GM19455 (cell line): ENCODE results near the gene SRGAP2B.
"Not testable (repeated sequence)": the region's sequence is repeated elsewhere in the genome, so short reads cannot be mapped to it uniquely, and the experiment has no call there.

ENCODE experiments used
- ATAC-seq: cut with Tn5 transposase; IDR thresholded peaks from one replicate; pipeline ENCODE4 v1.9.1; 2021; ENCODE audit not compliant: unreplicated experiment

SRGAP2B gene

DNA sequence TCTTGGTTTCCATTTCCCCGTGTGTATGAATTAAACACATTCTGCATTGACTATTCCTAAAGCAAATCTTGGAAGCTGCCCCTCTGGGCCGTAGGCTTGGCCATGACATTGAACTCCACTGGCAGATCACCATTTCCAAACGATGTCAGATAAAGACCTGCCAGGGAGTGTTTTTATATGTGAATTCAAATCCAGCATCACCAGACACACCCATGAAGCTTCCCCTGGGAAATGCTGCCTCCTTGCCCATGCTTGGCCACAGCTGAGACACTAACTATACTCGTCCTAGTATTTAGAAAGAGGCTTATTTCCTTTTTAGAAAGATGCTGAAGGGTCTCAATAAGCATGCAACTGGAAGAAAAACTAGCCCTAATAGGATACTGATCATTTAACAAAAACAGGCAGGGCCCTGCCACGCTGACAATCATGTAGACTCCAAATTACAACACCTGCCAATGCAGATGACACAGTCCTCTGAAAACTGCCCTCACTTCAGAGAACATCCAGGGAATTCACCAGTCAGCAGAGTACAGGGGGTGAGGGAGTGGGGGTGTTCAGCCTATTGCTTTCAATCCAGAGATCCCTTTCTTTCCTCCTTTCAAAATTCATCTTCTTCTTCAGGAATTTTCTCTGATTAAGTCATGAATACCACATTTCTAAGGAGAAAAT, 94.9 kb downstream of the SRGAP2B start:
- not testable (repeated sequence) for ATAC-seq

DNA sequence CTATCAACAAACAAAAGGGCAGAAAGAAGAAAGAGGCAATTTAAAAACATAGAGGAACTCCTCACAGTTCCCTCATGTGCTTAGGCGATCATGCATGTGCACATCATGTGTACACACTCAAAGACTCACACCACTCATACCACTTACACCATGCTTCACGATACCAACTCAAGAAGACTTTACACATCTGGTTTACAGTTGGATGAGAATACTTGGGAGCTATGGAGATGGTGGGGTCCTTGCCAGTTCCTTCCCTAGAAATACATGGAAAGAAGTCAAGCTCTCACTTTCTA, 96.2 kb downstream of the SRGAP2B start:
- not testable (repeated sequence) for ATAC-seq

DNA sequence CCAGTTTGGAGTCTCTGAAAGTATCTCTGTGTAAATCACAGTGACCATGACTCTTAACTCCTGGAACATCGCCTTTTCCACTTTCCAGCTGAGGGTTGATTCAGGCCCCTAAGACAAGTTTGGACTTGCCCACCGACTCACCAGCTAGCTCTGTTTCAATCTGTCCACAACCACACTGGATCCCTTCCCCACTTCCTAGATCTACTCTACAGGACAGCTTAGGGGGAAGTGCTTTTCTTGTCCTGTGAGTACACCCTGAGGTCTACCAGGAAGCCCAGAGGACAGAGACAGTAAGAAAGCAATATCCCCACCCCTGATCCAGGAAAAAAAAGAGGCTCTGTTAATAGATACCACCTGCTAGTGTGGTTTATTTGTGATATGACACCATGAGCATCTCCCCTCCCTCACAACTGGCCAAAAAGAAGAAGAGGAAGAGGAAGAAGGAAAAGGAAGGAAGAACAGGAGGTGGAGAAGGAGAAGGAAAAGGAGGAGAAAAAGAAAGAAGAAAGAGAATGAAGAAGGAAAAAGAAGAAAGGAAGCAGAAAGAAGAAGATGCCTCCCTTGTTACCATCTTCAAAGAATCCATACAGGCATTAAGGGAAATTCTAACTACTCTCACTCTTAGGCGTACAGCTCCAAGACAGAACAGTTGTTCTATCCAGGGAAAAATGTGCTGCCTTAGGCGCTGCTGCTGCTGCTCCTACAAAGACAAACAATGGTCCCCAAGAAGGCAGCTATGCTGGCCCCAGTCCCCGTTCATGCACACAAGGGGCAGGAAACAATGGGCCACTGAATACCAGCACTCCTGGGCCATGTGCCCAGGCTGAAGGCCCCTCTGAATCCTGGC, 96.8 kb downstream of the SRGAP2B start:
- not testable (repeated sequence) for ATAC-seq

DNA sequence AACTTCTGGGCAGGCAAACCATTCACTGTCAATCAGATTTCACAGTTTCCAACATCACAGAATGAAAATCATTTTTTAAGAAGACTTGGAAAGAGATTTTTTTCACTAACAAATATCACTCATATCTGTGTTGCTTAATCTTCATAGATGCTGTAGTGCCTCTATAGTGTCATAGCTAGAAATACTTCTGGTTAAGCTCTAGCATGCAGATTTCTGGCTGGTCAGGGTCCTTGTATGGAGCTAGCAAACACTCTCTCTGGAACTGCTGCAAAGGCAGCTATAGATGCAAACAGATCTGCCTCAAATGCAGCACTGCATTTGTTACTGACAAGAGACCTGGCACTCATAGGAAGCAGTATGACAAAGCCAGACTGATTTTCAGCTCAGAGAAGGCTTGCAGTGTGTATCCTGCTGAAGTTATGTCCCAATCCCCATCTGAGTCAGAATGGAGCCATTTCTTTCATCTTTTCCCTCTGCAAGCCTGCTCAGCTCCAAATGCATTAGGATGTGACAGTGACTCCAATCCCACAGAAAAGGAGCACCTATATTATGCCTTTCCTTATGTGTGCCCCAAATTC, 99.2 kb downstream of the SRGAP2B start:
- ATAC-seq = not testable (repeated sequence)

DNA sequence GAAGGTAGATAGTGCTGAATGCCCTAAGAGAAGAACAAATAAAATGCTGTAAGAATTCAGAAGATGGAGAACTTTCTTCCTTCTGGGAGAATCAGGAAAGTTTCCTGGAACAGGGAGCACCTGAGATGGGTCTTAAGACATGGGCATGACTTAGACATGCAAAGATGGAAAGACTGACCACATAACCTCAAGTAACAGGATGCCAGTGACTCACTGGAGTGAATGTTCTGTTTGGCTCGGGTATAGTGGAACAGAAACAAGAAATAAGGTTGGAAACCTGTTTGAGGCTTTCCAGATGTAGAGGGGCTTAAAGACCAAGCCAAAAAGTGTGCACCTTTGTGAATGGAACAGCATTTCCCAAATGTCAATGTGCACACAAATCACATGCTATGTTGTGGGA, 102.2 kb downstream of the SRGAP2B start:
- not testable (repeated sequence) for ATAC-seq

DNA sequence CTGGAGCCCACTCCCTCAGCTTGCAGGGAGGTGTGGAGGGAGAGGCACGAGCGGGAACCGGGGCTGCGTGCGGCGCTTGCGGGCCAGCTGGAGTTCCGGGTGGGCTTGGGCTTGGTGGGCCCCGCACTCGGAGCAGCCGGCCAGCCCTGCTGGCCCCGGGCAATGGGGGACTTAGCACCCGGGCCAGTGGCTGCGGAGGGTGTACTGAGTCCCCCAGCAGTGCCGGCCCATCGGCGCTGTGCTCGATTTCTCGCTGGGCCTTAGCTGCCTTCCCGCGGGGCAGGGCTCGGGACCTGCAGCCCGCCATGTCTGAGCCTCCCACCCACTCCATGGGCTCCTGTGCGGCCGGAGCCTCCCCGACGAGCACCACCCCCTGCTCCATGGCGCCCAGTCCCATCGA, 104.5 kb downstream of the SRGAP2B start:
- not testable (repeated sequence) for ATAC-seq

DNA sequence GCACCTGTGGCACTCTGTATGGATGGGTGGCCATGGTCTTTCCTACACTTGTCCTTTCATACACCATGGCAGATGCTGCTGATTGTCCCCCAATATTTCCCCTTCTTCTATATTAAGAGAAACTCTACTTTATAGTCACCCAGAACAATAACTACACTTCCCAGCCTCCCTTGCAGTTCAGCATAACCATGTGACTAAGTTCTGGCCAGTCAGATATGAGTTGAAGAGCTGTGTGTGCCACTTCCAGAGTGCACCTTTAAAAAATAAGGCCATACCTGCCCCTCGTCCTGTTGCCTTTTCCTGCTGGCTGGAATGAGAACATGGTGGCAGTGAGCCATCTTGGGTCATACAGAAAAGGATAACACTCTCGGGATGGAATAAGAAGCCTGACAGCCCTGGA, 108.0 kb downstream of the SRGAP2B start:
- ATAC-seq = not testable (repeated sequence)

DNA sequence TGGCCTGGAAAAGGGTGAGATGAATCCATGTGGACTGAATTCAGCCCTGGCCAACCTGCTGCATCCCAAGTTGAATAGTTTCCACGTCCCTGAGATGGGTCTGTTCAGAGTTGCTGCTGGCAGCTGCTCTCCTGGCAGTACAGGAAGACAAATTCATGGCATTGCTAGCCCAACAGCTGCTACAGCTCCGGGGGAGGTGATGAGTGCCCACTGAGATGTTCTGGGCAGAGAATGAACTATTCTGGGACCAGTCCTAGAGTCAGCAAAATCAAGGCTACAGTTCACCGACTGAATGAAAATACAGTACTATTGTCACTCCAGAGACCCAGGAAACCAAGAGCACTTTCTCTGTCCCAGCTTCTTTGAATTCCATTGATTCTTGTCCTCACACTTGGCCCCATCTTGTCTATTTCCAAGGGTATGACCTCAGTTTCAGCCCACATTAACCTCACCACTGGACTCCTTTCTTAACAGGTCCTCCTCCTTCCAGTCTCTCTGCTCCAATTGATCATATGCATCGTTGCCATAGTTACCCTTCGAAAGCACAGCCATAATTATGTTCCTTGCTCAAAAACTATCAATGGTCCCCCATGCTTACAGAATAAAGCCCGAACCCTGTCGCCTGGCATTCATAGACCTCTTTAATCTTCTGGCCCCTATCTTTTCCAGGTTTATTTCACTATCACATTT, 108.8 kb downstream of the SRGAP2B start:
- not testable (repeated sequence) for ATAC-seq

DNA sequence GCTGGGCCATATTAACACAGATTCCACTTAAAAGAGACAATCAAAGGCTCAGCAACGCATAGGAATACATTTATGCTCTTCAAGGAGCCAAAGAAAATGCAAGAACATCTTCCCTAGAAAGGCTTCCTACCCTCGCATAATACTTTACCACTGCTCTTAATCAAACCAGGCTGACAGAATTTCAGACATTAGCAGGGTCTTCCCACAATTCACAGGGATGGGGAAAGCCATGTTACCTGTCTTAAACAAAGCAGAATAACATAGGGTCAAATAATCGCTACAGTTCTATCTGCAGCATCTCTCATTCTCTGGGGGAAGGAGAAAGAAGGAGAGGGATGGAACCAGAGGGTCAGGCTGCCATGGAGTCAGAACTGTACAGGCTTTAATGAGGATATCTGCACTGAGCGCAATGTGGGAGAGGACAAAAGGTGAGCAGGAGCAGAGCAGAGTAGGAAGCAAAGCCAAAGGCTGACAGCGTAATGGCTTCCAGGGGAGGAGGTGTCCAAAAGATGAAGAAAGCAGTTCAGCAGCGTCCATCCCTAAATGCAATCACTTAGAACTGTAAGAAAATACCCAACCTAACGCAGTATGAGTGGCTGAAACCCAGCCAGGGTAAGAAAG, 109.5 kb downstream of the SRGAP2B start:
- not testable (repeated sequence) for ATAC-seq

DNA sequence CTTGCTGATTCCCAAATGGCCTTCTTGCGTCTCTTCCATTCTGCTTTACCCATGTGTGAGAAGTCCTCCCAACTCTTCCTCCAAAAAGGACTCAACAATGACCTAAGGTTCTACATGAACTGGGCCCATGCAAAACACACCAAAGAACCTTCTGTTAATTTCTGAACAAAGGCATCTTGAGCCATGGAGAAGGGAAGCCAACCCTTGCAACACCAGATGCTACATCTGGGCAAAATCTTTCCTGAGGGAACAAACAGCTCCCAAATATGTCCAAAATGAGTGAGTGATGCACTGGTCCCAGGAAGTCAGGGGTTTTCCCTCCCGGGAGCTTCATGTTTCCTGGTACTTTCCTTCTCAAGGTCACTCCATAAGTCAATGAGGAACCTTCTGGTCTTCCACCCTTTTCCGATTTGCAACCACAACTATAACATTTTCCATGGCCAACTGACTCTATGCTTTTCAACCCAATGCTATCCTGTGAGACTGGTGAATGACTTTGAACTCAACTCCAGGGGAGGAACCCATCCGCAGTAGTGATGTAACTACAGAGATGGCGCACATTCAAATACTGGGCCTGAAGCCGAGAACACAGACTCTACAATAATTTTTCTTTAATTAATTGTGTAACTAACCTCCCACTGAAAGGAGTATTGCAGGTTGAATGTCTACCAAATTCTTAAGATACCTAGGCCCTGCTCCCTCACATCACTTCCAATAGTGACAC, 112.2 kb downstream of the SRGAP2B start:
- ATAC-seq = not testable (repeated sequence)

DNA sequence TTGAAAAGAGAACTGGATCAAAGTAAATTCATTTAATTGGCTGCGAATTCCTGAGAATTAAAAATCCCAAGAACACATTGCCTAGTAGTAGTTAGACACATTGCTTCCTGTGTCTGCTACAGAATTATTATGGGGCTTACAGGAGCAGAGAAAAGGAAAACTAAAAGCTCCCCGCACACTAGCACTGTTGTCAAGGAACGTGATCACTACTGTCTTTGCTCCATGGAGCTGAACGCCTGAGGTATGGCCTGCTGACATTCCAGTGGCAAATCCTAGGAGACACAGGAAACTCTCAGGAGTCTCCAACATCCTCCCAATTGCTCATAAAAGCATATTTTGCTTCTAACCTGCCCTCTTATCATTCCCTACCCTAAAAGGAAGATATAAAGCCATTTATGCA, 114.0 kb downstream of the SRGAP2B start:
- not testable (repeated sequence) for ATAC-seq

DNA sequence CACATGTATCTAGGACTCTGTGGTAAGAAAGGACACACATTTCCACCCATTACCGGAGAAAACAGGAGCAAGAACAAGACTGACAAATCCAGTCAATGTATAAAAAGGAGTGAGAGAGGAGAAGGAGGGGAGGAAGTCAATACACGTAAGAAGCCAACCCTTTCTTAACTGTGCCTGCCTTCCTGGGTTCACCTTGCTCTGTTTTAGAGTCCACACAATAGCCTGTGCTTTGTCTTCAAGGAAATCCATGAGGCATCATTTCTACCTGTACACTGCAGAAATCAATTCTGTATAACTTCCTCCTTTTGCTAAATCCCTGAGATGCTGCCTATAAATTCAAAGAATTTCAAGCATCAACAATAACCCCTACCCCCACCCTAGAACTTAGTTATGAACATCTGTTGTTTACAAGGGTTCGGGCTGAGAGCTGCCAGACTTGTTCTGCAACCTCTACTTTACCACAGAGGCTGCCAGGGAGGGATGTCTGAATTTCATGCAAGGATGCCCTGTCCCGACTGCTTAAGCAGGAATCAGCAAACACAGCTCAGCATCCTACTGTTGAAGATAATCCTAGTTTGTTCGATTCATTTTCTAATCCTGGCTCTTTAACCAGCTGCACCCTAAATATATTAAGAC, 115.0 kb downstream of the SRGAP2B start:
- ATAC-seq = not testable (repeated sequence)

DNA sequence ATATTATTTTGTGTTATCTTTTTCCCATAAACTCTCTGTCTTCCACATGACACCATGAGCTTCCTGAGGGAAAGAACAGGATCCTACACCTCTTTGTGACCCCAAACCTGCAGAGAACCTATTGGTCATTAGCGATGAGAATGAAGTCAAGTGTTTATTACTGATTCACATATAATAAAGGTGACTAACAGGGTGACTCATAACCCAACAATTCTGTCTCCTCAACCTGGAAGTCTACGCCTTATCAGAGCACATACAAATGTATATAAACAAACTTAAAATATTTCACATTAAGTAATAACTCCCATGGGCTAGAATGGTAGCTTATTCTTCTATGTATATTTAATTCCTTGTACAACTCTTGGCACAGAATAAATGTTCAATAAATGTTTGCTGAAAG, 117.3 kb downstream of the SRGAP2B start:
- not testable (repeated sequence) for ATAC-seq

DNA sequence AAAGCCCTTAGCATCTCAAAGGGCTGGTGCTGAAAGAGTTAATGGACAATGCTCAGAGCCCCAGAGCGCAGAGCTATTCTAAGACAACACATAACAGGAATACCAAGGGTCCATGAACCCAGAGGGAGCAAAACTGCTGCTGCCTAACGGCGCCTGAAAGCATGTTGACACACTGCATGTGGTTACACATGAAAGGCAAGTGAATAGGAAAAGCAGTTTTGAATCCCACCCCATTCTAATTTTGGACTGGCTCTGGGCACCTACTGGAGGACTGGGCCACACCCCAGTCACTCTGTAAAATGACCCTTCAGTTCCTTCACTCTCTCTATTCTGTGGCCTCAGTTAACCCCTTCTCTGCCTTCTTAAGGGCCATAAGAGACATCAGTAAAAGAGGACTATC, 123.2 kb downstream of the SRGAP2B start:
- not testable (repeated sequence) for ATAC-seq

DNA sequence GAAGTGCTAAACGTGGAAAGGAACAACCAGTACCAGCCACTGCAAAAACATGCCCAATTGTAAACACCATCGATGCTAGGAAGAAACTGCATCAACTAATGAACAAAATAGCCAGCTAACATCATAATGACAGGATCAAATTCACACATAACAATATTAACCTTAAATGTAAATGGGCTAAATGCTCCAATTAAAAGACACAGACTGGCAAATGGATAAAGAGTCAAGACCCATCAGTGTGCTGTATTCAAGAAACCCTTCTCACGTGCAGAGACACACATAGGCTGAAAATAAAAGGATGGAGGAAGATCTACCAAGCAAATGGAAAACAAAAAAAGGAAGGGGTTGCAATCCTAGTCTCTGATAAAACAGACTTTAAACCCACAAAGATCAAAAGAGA, 128.6 kb downstream of the SRGAP2B start:
- not testable (repeated sequence) for ATAC-seq

DNA sequence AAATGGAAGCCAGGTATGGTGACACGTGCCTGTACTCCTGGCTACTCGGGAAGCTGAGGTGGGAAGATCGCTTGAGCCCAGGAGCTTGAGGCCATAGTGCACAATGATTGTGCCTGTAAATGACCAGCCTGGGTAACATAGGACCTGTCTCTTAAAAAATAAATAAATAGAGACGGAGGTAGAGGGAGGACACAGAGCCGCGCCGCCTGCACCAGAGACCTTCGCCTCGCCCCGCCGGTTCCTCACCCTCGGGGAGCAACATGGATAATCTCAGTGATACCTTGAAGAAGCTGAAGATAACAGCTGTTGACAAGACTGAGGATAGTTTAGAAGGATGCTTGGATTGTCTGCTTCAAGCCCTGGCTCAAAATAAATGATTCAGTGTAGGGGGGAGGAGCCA, 130.4 kb downstream of the SRGAP2B start:
- ATAC-seq = not testable (repeated sequence)

DNA sequence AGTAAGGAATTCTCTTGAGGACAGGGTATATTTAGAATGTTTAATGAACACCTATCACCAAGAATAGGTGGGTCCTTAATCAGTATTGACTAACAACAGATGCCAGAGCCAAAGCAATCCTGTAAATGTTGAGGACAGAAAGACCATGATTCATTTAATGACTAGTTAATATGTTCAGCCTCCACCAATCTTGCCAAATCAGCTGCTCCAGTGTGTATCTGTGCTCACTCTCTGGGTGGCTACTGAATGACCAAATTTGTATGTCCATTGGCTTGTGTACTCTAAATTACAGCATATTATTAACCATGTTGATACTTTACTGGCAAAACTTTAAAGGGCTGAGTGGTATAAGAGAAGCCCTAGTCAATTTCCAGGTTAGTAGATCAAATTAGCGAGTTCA, 130.9 kb downstream of the SRGAP2B start:
- ATAC-seq = not testable (repeated sequence)

DNA sequence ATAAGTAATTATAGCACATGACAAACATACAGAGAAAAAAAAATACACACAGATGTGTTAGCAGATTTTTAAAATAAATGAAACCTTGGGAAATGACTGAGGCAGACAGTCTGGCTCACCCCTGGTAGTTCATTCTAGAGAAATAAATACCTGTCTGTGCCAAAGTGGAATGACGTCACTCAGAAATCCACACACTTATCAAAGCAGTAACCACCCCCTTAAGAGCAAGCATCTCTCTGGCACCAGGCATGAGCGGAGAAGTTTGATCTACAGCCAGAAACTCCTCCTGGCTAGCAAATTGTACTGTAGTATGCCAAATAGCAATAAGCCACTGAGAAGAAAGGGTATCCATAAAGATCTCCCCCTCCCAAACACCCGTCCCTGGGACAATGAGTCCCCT, 131.6 kb downstream of the SRGAP2B start:
- not testable (repeated sequence) for ATAC-seq

DNA sequence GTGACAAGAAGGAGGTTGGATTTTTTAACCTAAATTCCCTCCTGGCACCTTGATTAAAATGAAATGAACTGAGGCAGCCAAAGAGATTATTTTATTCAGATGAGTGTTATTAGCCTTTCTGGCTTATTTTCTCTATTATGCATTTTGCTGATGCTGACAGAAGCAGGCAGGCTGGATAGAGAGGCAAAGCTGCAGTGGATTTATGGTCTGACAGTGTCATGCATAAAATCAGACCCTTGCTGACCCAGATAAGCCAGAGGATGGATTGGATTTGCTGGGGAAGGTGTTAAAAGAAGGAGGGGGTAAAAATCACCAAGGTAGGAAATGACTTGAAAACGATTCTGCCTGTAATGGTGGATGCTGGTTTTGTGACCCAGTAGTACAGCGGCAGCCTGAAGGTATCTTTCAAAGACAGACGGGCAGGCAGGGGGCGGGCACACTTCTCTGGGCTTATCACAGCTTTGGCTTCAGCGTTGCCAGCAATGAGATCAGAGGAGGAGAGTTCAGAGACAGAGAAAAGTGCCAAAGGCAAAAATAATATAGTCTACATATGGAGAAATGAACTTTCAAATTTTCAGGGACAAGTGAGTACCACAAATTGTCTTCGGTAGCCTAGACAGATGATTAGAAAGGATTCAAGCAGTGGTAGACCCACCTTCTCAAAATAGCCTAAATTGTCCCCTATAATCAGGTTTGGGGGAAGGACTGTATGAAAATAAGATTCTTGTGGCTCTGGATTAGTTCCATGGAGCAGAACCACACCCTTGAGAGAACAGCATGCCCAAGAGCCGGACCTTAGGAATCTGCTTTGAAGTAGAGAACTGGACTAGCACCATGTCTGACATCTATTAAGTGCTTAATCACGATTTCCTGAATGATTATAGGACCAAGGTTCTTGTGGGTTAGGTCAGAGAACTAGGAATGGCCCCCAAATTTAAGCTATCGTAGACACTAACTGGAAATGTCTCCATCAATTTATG, 133.2 kb downstream of the SRGAP2B start:
- ATAC-seq = not testable (repeated sequence)
